Suprapubic skin (tissue), 3 donors: ENCODE measurements around the gene SESN2.

Experiments
- EP300 ChIP-seq: sonication (generic); formaldehyde crosslinking; IDR thresholded peaks from one replicate; pipeline ENCODE4 v1.6.1; 2017; ENCODE audit warnings: antibody characterized with exemption
- POLR2A ChIP-seq, 2 donors: fragments of 450-650 bp; IDR thresholded peaks; one replicate each; pipeline ENCODE4 v1.6.1; 2017; ENCODE audit warnings: antibody characterized with exemption in 2 of 2, mild to moderate bottlenecking in 2 of 2, moderate library complexity in 2 of 2
- TF ChIP-seq, protein P1 (sequence below), 2 donors: fragments of 200-600 bp in 1 of 2; fragments of 450-650 bp in 1 of 2; sonication (generic) in 1 of 2; IDR thresholded peaks; one replicate each; pipeline ENCODE4 v1.5.1; 2016 to 2019; ENCODE audit warnings: antibody characterized with exemption in 2 of 2, mild to moderate bottlenecking in 1 of 2, moderate library complexity in 1 of 2

DNA sequence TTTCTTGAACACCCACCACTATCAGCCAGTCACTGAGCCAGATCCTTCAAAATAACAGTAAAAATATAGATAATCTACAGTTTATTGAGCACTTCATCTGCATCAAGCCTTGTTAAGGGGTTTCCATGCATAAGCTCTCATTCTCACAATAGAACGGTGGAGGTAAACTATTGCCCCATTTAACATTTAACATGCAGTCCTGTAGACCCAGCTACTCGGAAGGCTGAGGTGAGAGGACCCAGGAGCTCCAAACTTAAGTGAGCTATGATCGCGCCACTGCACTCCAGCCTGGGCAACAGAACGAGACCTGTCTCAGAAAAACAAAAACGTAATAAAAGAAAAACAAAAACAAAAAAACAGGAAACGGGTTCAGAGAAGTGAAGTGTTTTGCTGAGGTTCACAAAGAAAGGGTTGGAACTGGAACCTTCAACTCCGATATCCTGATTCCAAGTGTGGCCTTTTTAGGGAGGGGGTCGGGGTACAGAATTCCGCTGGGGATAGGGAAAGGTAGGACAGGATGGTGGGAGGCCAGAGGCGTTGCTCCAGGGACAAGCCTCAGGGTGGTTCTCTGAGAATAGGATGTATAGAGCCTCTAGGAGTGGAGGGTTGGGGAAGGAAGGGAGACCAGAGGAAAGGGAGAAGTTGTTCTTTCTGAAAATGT, 11.6 kb upstream of the SESN2 start:
- TF ChIP-seq POLR2A (IDR thresholded peaks at IDR 0.05) = no peak
- TF ChIP-seq, protein P1, sequence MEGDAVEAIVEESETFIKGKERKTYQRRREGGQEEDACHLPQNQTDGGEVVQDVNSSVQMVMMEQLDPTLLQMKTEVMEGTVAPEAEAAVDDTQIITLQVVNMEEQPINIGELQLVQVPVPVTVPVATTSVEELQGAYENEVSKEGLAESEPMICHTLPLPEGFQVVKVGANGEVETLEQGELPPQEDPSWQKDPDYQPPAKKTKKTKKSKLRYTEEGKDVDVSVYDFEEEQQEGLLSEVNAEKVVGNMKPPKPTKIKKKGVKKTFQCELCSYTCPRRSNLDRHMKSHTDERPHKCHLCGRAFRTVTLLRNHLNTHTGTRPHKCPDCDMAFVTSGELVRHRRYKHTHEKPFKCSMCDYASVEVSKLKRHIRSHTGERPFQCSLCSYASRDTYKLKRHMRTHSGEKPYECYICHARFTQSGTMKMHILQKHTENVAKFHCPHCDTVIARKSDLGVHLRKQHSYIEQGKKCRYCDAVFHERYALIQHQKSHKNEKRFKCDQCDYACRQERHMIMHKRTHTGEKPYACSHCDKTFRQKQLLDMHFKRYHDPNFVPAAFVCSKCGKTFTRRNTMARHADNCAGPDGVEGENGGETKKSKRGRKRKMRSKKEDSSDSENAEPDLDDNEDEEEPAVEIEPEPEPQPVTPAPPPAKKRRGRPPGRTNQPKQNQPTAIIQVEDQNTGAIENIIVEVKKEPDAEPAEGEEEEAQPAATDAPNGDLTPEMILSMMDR (IDR thresholded peaks at IDR 0.05) = no peak
- no peak for TF ChIP-seq EP300
